T-helper 1 cell (primary cell): ENCODE data around the gene MMP25.
A peak's percentile ranks its signal among the peaks of the same experiment; 100 is the strongest.
"Not testable (repeated sequence)": the region's sequence is repeated elsewhere in the genome, so short reads cannot be mapped to it uniquely, and the experiment has no call there.

Experiments
- DNase-seq, 5 donors: peaks; one replicate each; pipeline ENCODE4 v3.0.0-alpha.2; 2012 to 2020

Gene MMP25

GRCh38 chr16:3030222-3031212 is 15.8 kb upstream of the MMP25 start:
- DNase-seq = no peak

GRCh38 chr16:3032624-3033023 is 13.7 kb upstream of the MMP25 start:
- no peak for DNase-seq

DNA sequence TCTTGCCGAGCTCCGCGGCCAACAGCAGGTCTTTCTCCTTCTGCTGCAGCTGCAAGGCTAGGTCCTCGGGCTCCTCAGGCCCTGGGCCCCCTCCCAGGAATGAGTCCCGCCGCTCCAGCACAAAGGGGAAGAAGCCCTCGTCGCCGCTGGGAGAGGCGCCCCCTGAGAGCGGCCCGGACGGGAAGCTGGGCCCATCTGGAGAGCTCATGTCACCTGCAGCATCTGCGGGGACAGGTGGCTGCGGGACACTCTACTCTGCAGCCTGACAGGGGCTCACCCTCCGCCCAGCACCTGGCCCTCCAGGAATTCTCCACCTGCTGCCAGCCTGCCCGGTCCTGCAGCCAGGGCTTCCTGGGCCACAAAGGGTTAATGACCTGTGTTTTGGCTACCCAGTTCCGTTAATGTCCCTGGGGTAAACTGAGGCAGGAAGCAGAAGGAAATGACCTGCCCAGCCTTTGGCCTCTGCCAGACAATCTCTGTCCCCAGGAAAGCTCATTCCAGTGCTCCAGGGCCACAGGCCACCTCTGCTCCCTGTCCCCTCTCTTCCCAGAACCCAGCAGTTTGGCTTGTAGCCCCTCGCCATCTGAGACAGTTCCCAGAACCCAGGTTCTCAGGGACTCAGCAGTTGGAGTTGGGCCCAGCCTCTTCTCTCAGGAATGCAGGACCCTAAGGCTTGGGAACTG is 10.9 kb upstream of the MMP25 start:
- no peak for DNase-seq

DNA sequence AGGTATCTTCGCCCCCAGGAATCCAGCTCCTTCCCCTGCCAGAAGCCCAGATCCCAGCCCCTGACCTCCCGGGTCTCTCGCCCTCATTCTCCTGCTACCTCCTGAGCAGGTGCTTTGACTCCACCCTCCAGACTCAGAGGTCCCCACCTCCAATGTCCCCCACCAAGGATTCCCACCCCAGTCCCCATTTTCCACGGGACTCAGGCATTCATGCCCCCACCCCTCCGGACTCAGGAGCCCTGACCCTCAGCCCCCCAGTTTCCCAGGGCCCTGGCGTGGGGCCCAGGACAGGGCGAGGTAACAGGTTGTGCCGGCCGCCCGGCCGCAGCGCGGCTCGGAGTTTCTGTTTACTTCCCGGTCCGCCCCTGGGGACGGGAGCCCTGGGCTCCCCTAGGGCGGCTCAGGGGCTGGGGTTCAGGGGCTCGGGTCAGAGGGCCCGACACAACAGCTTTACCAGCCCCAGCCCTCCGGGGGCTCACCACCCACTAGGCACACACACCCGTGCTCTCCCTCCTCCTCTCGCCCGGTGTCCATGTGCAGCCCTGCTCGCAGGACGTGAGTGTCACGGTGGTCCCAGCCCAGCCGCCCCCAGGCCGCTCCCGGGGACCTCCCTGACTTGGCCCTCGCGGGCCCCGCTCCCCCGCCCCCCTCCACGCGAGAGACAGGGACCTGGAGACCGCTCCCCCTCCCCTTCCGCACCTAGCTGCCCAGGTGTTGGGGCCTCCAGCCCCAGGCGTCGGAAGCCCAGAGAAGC is 10.2 kb upstream of the MMP25 start:
- DNase-seq = no peak

- DNase-seq = no peak
Measured at GRCh38 chr16:3036726-3037315, 9.5 kb upstream of the MMP25 start, which contains the start of gene BICDL2. Gene BICDL2, minus strand, starts transcription at chr16:3036944. Its CDS starts 1,448 bp downstream, at chr16:3035496.

- no peak for DNase-seq
Measured at GRCh38 chr16:3038256-3038655, 8.1 kb upstream of the MMP25 start.

GRCh38 chr16:3038896-3039295 is 7.5 kb upstream of the MMP25 start:
- DNase-seq = no peak

GRCh38 chr16:3042376-3042775 is 4.0 kb upstream of the MMP25 start:
- no peak for DNase-seq

GRCh38 chr16:3044708-3045107 is 1.7 kb upstream of the MMP25 start:
- DNase-seq = no peak

DNA sequence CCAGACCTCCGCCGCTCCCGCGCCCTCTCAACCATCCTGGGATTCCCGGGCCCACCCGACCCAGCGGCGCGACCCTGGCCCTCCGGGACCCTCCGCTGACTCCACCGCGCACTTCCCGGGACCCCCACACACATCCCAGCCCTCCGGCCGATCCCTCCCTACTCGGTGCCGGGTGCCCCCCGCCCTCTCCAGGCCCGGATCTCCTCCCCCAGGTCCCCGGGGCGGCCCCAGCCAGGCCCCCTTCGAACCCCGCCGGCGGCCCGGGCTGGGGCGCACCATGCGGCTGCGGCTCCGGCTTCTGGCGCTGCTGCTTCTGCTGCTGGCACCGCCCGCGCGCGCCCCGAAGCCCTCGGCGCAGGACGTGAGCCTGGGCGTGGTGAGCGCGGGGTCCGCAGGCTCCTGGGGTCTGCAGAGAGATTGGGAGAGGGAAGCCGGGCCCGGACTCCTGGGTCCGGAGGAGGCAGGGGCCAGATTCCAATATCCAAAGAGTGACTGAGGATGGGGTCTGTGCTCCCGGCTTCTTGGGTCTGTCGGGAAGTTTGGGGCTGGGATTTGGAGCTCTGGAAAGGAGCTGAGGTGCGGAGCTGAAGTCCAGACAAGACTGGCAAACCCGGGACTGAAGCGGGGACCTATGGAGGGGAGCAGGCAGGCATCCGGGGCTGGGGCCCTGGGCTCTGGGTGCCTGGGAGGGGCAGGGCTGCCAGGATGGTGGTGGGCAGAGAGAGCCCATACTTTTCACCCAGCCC is 453 bp downstream of the MMP25 start:
- DNase-seq = peak in 1 of 5 donors; percentile 45

GRCh38 chr16:3047387-3047720 is 993 bp downstream of the MMP25 start:
- peak in 1 of 5 donors; percentile 38 for DNase-seq

- no peak for DNase-seq
Measured at GRCh38 chr16:3049921-3050481, 3.6 kb downstream of the MMP25 start.

DNA sequence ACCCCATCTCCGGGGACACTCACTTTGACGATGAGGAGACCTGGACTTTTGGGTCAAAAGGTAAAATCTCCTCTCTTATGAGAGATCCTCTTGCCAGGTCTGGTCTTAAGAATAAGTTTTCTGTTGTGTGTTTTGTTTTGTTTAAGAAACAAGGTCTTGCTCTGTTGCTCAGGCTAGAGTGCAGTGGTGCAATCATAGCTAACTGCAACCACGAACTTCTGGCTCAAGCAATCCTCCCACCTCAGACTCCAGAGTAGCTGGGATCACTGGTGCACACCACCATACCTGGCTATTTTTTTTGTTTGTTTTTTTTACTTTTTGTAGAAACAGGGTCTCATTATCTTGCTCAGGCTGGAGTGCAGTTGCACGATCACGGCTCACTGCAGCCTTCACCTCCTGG is 4.1 kb downstream of the MMP25 start:
- no peak for DNase-seq

GRCh38 chr16:3051009-3051408 is 4.6 kb downstream of the MMP25 start:
- DNase-seq = no peak

DNA sequence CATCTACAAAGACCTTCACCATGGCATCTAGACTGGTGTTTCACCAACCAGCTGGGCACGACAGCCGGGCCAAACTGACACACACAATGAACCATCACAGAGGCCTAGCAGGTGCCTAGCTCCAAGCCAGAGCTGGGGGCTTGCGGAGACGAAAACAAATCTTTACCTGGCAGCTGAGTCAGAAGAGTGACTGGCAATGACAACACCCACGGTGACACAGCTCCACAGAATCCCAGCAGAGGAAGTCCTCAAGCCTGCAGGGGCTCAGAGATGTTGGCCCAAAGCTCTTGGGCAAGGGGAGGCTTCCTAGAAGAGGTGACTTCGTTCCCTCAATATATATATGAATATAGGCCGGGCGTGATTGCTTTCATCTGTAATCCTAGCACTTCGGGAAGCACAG is 5.1 kb downstream of the MMP25 start:
- no peak for DNase-seq

DNA sequence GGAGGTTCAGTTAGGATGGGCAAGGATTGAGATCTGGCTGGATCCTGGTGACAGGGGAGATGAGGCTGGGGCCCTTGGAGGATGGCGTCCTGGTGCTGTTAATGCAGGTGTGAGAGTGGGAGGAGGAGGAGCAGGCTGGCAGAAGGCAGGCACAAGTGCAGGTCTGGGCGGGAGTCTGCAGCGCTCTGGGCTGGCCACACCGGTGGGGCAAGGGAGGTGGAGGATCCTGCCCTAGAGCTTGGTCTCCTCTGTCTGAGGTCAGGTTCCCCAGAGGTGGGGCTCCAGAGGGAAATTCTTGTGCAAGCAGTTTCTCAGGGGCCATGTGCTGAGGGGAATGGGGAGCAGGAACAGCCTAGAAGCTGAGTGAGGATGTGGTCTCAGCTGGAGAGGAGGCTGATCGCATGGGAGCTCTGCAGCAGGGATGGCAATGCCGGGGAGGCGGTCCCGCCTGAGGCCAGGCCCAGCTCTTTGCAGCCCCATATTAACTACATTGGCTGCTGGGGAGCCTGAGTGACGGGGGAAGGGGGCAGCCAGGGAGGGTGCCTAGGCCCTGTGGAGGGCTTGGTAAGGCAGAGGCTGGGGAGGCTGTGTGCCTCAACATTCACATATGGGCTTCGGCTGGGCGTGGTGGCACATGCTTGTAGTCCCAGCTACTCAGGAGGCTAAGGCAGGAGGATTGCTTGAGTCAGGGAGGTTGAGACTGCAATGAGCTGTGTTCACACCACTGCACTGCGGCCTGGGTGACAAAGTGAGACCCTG is 6.4 kb downstream of the MMP25 start:
- not testable (repeated sequence) for DNase-seq

DNA sequence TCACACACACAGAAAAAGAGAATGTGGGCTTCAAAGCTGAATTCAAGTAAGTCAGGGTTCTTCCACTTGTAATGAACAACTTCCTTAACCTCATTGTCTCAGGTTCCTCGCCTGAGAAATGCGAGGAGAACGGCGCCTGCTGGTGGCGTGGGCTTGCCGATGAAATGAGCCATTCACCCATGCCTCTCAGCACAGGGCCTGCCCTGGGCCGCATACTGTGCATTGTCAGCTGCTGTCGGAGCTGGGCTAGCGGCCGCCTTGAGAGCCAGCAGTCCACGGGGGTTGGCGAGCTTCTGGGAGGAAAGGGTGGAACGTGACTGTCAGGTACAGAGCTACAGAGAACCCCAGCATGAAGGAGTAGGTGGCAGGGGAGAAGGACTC is 7.0 kb downstream of the MMP25 start:
- DNase-seq = not testable (repeated sequence)

DNA sequence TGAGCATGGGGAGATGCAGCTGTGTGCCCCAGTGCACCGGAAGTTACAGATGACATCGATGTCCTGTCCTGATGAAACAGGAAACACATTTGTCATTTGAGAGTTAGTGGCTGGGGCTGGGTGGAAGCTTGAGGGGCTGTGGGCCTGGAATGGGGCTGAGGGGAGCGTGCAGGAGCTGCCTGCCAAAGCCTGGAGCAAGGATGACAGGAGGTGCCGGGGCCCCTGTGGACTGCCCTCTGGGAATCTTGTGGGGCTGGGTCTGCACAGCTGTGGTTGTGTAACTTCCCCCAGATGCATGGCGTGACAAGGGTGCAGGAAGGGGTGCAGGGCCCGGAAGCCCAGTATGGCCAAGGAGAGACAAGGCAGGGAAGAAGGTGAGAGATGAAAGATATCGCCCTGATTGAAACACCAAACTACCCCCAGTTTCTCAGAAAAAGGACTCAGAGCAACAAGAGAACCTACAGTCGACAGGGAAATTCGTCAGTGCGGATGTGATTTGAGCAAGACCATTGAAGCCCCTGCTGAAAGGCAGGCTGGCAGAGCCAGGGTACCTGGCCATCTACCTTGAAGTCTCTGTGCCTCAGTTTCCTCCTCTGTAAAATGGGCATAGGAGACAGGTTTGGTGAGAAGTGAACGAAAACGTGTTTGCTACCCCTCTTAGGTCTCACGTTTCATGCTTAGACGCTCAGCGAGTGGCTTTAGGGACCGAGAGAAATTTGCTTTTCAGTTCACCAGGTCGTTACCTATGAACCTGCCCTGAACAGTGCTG is 8.8 kb downstream of the MMP25 start:
- peak in 1 of 5 donors; percentile 90 for DNase-seq

DNA sequence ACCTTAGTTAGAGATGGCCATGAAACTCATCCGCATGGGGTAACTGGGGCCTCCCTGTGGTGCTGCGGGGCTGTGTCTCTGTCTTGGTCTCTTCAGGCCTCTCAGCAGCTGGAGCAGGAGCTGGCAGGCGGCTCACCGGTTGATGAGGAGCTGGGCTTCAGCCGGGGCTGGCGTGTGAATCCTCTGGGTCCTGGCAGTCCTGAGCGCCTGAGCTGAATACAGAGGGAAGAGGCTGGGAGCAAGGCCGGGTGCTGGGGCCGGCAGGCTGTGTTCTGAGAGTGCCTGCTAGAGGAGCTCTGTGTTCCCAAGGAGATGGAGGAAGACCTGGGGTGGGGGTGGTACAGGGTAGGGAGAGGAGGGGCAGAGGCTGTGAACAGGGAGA is 9.4 kb downstream of the MMP25 start:
- not testable (repeated sequence) for DNase-seq
